HepG2 (cell line): Measurements from ENCODE around the gene CES5A. TPM values are rescaled to one million over a fixed set of nuclear protein-coding genes. Genes with fewer than 3 reads are reported as not detected.

Experiments used
- ATF7 ChIP-seq, 2 experiments: fragments of 450-650 bp in 1 of 2; sonication (generic) in 1 of 2; formaldehyde crosslinking in 1 of 2; IDR thresholded peaks; 2 replicates each; pipeline versions ENCODE4 v1.4.0 to v1.6.1; 2016 to 2020; ENCODE audit warnings: antibody characterized with exemption in 1 of 2, mild to moderate bottlenecking in 1 of 2, missing genetic modification reagents in 1 of 2
- HMGXB3 ChIP-seq: sonication (generic); formaldehyde crosslinking; IDR thresholded peaks from 2 replicates; pipeline ENCODE4 v1.4.0; 2020; ENCODE audit warnings: missing genetic modification reagents, borderline replicate concordance
- KAT8 ChIP-seq: IDR thresholded peaks from 2 replicates; pipeline ENCODE4 v1.6.1; 2016; ENCODE audit warnings: missing genetic modification reagents, missing compliant biosample characterization
- KLF13 ChIP-seq: sonication (generic); formaldehyde crosslinking; IDR thresholded peaks from 2 replicates; pipeline ENCODE4 v1.4.0; 2020; ENCODE audit warnings: mild to moderate bottlenecking, missing genetic modification reagents
- NFE2L1 ChIP-seq: sonication (generic); formaldehyde crosslinking; IDR thresholded peaks from 2 replicates; pipeline ENCODE4 v1.4.0; 2020; ENCODE audit warnings: missing genetic modification reagents, mild to moderate bottlenecking, borderline replicate concordance
- RNF219 ChIP-seq: sonication (generic); formaldehyde crosslinking; IDR thresholded peaks from 2 replicates; pipeline ENCODE4 v1.5.0; 2020; ENCODE audit warnings: mild to moderate bottlenecking, missing genetic modification reagents
- THAP11 ChIP-seq: IDR thresholded peaks from 2 replicates; pipeline ENCODE4 v1.6.1; 2016; ENCODE audit warnings: missing biosample characterization, missing genetic modification reagents
- WIZ ChIP-seq: sonication (generic); formaldehyde crosslinking; IDR thresholded peaks from 2 replicates; pipeline ENCODE4 v1.5.1; 2020; ENCODE audit warnings: mild to moderate bottlenecking, missing genetic modification reagents
- ZNF142 ChIP-seq: sonication (generic); formaldehyde crosslinking; IDR thresholded peaks from 2 replicates; pipeline ENCODE4 v1.4.0; 2020; ENCODE audit warnings: missing genetic modification reagents
- ZNF256 ChIP-seq: sonication (generic); formaldehyde crosslinking; conservative IDR thresholded peaks from 2 replicates; pipeline ENCODE4 v1.4.0; 2020; ENCODE audit warnings: missing genetic modification reagents
- ZNF431 ChIP-seq: sonication (generic); formaldehyde crosslinking; IDR thresholded peaks from 2 replicates; pipeline ENCODE4 v1.9.0; 2022; ENCODE audit warnings: missing genetic modification reagents, low read depth, mild to moderate bottlenecking, borderline replicate concordance
- ZNF468 ChIP-seq: sonication (generic); formaldehyde crosslinking; IDR thresholded peaks from 2 replicates; pipeline ENCODE4 v1.8.0; 2022; ENCODE audit warnings: mild to moderate bottlenecking, moderate library complexity, missing genetic modification reagents
- ZNF766 ChIP-seq: sonication (generic); formaldehyde crosslinking; IDR thresholded peaks from 2 replicates; pipeline ENCODE4 v1.5.0; 2020; ENCODE audit warnings: missing genetic modification reagents, borderline replicate concordance
- ZSCAN30 ChIP-seq: sonication (generic); formaldehyde crosslinking; IDR thresholded peaks from 2 replicates; pipeline ENCODE4 v1.5.0; 2020; ENCODE audit warnings: mild to moderate bottlenecking, missing genetic modification reagents
- polyA plus RNA-seq, 8 experiments: library from polyadenylated mRNA; depleted of rRNA in 3 of 8; stranded (reverse) in 7 of 8; unstranded in 1 of 8; fragments of >200 nt; fragmentation: Illumina TruSeq in 4 of 8; extraction: Trizol in 4 of 8; gene quantifications; 2 replicates each; pipeline versions ENCODE4 v1.2.1 to v1.2.3, GENCODE V29; 2011 to 2016; ENCODE audit warnings: low read depth in 4 of 8, missing spikeins in 1 of 8, mixed read lengths in 1 of 8; ENCODE audit not compliant: insufficient read depth in 1 of 8
- total RNA-seq, 5 experiments: library from RNA; depleted of rRNA; stranded (reverse); fragments of >200 nt; fragmentation: Illumina TruSeq; extraction: Trizol; gene quantifications; 2 replicates each; pipeline ENCODE4 v1.2.3, GENCODE V29; 2016; ENCODE audit warnings: low read depth in 1 of 5

CES5A gene
- total and polyA plus RNA-seq, 2 of the 13 experiments (the other 11 are each of a cell fraction or from before 2014, with no cell fraction given), result not detected

GRCh38 chr16:55832773-55833691 lies 42.1 kb downstream of the CES5A start, which contains the start of gene CES1 (continued):
- no peak for TF ChIP-seq ATF7 (IDR thresholded peaks at IDR 0.05)
- TF ChIP-seq ATF7 (CRISPR knock-in tag; IDR thresholded peaks at IDR 0.05), result no peak
- 0 out of 2 replicates have a peak, but pooled peaks have one; percentile 87 for TF ChIP-seq RNF219 (CRISPR knock-in tag)
- TF ChIP-seq KLF13 (CRISPR knock-in tag), result no peak
- no peak for TF ChIP-seq ZNF431
- no peak for TF ChIP-seq ZNF142 (CRISPR knock-in tag)
- TF ChIP-seq ZNF766, result peak; percentile 22; the same call in 1 of the 2 replicates
- no peak for TF ChIP-seq KAT8 (CRISPR knock-in tag)
- TF ChIP-seq NFE2L1 (CRISPR knock-in tag), result no peak
- TF ChIP-seq HMGXB3 (CRISPR knock-in tag), result no peak
- TF ChIP-seq WIZ (CRISPR knock-in tag), result peak; percentile 69; the same call in 1 of the 2 replicates
- TF ChIP-seq ZNF256, result no peak
- TF ChIP-seq THAP11, result peak; percentile 67
- no peak for TF ChIP-seq ZSCAN30 (CRISPR knock-in tag)
- TF ChIP-seq ZNF468 (CRISPR knock-in tag), result no peak
